Activated naive CD4-positive, alpha-beta T cell treated with anti-CD3 and anti-CD28 coated beads for 36 hours (primary cell): ENCODE results near the gene ZSWIM8. TPM values are rescaled to one million over a fixed set of nuclear protein-coding genes. Genes with fewer than 3 reads are reported as not detected.
A peak's percentile ranks its signal among the peaks of the same experiment; 100 is the strongest.

ENCODE experiments used
- CTCF ChIA-PET: fragments of 350-600 bp; sonication (Branson Sonifier 250); formaldehyde crosslinking; loops from one replicate; lab custom pipeline; 2021; ENCODE audit warnings: antibody characterized with exemption; lab: Charles Lee
- DNase-seq: peaks from one replicate; pipeline ENCODE4 v3.0.0-alpha.2; 2020
- H3K27ac Mint-ChIP-seq: one replicate; pipeline ENCODE4 v1.8.0; 2021; ENCODE audit warnings: mild to moderate bottlenecking, mixed read lengths
- H3K27me3 Mint-ChIP-seq: one replicate; pipeline ENCODE4 v1.8.0; 2021; ENCODE audit warnings: low read depth, mixed read lengths
- H3K36me3 Mint-ChIP-seq: one replicate; pipeline ENCODE4 v1.8.0; 2021; ENCODE audit warnings: low read depth, mixed read lengths
- H3K4me1 Mint-ChIP-seq: one replicate; pipeline ENCODE4 v1.8.0; 2021; ENCODE audit warnings: low read depth, mixed read lengths
- H3K4me3 Mint-ChIP-seq: one replicate; pipeline ENCODE4 v1.8.0; 2021; ENCODE audit warnings: mild to moderate bottlenecking, moderate library complexity, mixed read lengths
- H3K9me3 Mint-ChIP-seq: one replicate; pipeline ENCODE4 v1.8.0; 2021; ENCODE audit warnings: mixed read lengths
- intact Hi-C: fragments of 100-400 bp; cut with micrococcal nuclease; formaldehyde crosslinking; loops from one replicate; pipeline ENCODE4 v1.15.1; 2023
- total RNA-seq, 2 experiments: library from RNA; stranded (reverse); gene quantifications; one replicate each; pipeline ENCODE4 v1.2.3, GENCODE V29; 2021

Gene ZSWIM8
- total RNA-seq, 2 experiments from 2014 or later: 25.8 to 26.7 TPM

- H3K4me3 Mint-ChIP-seq: no peak overlapping the region
- peaks cover 37% of the 10 kb centered on the region for H3K36me3 Mint-ChIP-seq
- CTCF ChIA-PET: interaction anchor here (1.2 to 2.3 kb wide), 5 partner anchors 9 to 29 kb away, joined by 3 to 10 read pairs (median 5); partner anchors contain the start of gene CHCHD1
Observed at GRCh38 chr10:73759512-73760115, 25.8 kb upstream of the ZSWIM8 start.

GRCh38 chr10:73761781-73762180 is 23.6 kb upstream of the ZSWIM8 start:
- Mint-ChIP-seq H3K27ac (peak overlapping the region; percentile 86), H3K27me3 (no peaks in the 10 kb centered on the region), H3K4me1 (peaks cover 50% of the 10 kb centered on the region), H3K4me3 (no peak overlapping the region), H3K36me3 (peaks cover 50% of the 10 kb centered on the region), H3K9me3 (no peaks in the 10 kb centered on the region)
- DNase-seq: no peak
- intact Hi-C loops: no loop called here
- CTCF ChIA-PET: interaction anchor here (1.8 kb wide), 1 partner anchor 9 kb away, joined by 4 read pairs; no protein-coding TSS in a partner anchor

More at GRCh38 chr10:73759512-73760115, 25.8 kb upstream of the ZSWIM8 start:
- Mint-ChIP-seq H3K27ac (peak overlapping the region; percentile 82), H3K9me3 (no peaks in the 10 kb centered on the region), H3K4me1 (peaks cover 57% of the 10 kb centered on the region), H3K27me3 (no peaks in the 10 kb centered on the region)
- intact Hi-C loops: loop anchor here (1.0 kb wide), 2 partner anchors 13 to 15 kb away; partner anchors contain the start of gene SEC24C
- peak; percentile 73 for DNase-seq

GRCh38 chr10:73762915-73763314 is 22.5 kb upstream of the ZSWIM8 start:
- no peaks in the 10 kb centered on the region for H3K27me3 Mint-ChIP-seq
- intact Hi-C loops: loop anchor here (1.0 kb wide), 2 partner anchors 9 to 33 kb away; a partner anchor contains a TSS
- CTCF ChIA-PET: interaction anchor here (0.7 to 1.3 kb wide), 2 partner anchors 9 to 19 kb away, joined by 3 to 4 read pairs; partner anchors contain the start of gene CHCHD1
- H3K4me3 Mint-ChIP-seq: no peak overlapping the region
- peak; percentile 38 for DNase-seq
- peak overlapping the region; percentile 86 for H3K27ac Mint-ChIP-seq
- peaks cover 49% of the 10 kb centered on the region for H3K4me1 Mint-ChIP-seq
- peaks cover 50% of the 10 kb centered on the region for H3K36me3 Mint-ChIP-seq
- no peaks in the 10 kb centered on the region for H3K9me3 Mint-ChIP-seq

GRCh38 chr10:73763343-73763742 is 22.1 kb upstream of the ZSWIM8 start:
- CTCF ChIA-PET: interaction anchor here (1.3 kb wide), 1 partner anchor 18 kb away, joined by 4 read pairs; the partner anchor contains the start of gene CHCHD1
- intact Hi-C loops: loop anchor here (1.0 kb wide), 2 partner anchors 9 to 33 kb away; a partner anchor contains a TSS
- H3K27ac Mint-ChIP-seq: peak overlapping the region; percentile 86
- peaks cover 46% of the 10 kb centered on the region for H3K4me1 Mint-ChIP-seq
- peak; percentile 66 for DNase-seq
- peaks cover 50% of the 10 kb centered on the region for H3K36me3 Mint-ChIP-seq
- no peak overlapping the region for H3K4me3 Mint-ChIP-seq
- H3K27me3 Mint-ChIP-seq: no peaks in the 10 kb centered on the region
- no peaks in the 10 kb centered on the region for H3K9me3 Mint-ChIP-seq

- H3K9me3 Mint-ChIP-seq: no peaks in the 10 kb centered on the region
- no peak overlapping the region for H3K4me3 Mint-ChIP-seq
- H3K36me3 Mint-ChIP-seq: peaks cover 55% of the 10 kb centered on the region
- H3K27me3 Mint-ChIP-seq: no peaks in the 10 kb centered on the region
- intact Hi-C loops: no loop called here
- CTCF ChIA-PET: no interaction called here
- peaks cover 39% of the 10 kb centered on the region for H3K4me1 Mint-ChIP-seq
- peak overlapping the region; percentile 59 for H3K27ac Mint-ChIP-seq
- no peak for DNase-seq
Observed at GRCh38 chr10:73765066-73765465, 20.3 kb upstream of the ZSWIM8 start.

- Mint-ChIP-seq H3K36me3 (peaks cover 49% of the 10 kb centered on the region), H3K4me3 (no peak overlapping the region), H3K27ac (peak overlapping the region; percentile 37), H3K4me1 (peaks cover 21% of the 10 kb centered on the region), H3K27me3 (no peaks in the 10 kb centered on the region), H3K9me3 (no peaks in the 10 kb centered on the region)
- intact Hi-C loops: loop anchor here (1.0 kb wide), 1 partner anchor 110 kb away; no protein-coding TSS in a partner anchor
- DNase-seq: peak; percentile 82
- CTCF ChIA-PET: interaction anchor here (1.0 to 3.0 kb wide), 8 partner anchors 9 to 45 kb away, joined by 3 to 17 read pairs (median 4); partner anchors contain the start of gene CHCHD1
Observed at GRCh38 chr10:73768881-73769280, 16.5 kb upstream of the ZSWIM8 start.

GRCh38 chr10:73769396-73769795 is 16.0 kb upstream of the ZSWIM8 start:
- H3K4me1 Mint-ChIP-seq: peaks cover 24% of the 10 kb centered on the region
- peak overlapping the region; percentile 37 for H3K27ac Mint-ChIP-seq
- no peak overlapping the region for H3K4me3 Mint-ChIP-seq
- intact Hi-C loops: loop anchor here (1.0 kb wide), 1 partner anchor 110 kb away; no protein-coding TSS in a partner anchor
- H3K9me3 Mint-ChIP-seq: no peaks in the 10 kb centered on the region
- H3K36me3 Mint-ChIP-seq: peaks cover 50% of the 10 kb centered on the region
- CTCF ChIA-PET: interaction anchor here (0.8 to 3.0 kb wide), 6 partner anchors 9 to 110 kb away, joined by 3 to 17 read pairs (median 5); partner anchors contain the start of gene CHCHD1
- no peaks in the 10 kb centered on the region for H3K27me3 Mint-ChIP-seq
- no peak for DNase-seq

- CTCF ChIA-PET: interaction anchor here (0.6 to 3.4 kb wide), 9 partner anchors 9 to 1527 kb away, joined by 3 to 9 read pairs (median 5); partner anchors contain the start of gene CHCHD1
- peaks cover 45% of the 10 kb centered on the region for H3K36me3 Mint-ChIP-seq
- peaks cover 38% of the 10 kb centered on the region for H3K4me1 Mint-ChIP-seq
- peak; percentile 75 for DNase-seq
- H3K9me3 Mint-ChIP-seq: no peaks in the 10 kb centered on the region
- H3K4me3 Mint-ChIP-seq: peak overlapping the region; percentile 93
- H3K27ac Mint-ChIP-seq: peak overlapping the region; percentile 93
- intact Hi-C loops: loop anchor here (1.0 to 5.0 kb wide), 9 partner anchors 8 to 274 kb away; partner anchors contain the start of genes NDST2, PPP3CB, SEC24C and ZSWIM8
- no peaks in the 10 kb centered on the region for H3K27me3 Mint-ChIP-seq
Observed at GRCh38 chr10:73771722-73772280, 13.6 kb upstream of the ZSWIM8 start.

- CTCF ChIA-PET: interaction anchor here (0.6 to 3.4 kb wide), 6 partner anchors 9 to 1527 kb away, joined by 3 to 9 read pairs (median 6); partner anchors contain the start of gene CHCHD1
- peak overlapping the region; percentile 93 for H3K27ac Mint-ChIP-seq
Observed at GRCh38 chr10:73772281-73773151, 12.9 kb upstream of the ZSWIM8 start.

GRCh38 chr10:73773152-73773879 is 12.1 kb upstream of the ZSWIM8 start:
- CTCF ChIA-PET: interaction anchor here (0.6 to 3.4 kb wide), 6 partner anchors 8 to 167 kb away, joined by 3 to 9 read pairs (median 6); partner anchors contain the start of gene CHCHD1
- Mint-ChIP-seq H3K27ac (peak overlapping the region; percentile 93), H3K4me1 (peaks cover 39% of the 10 kb centered on the region), H3K36me3 (peaks cover 48% of the 10 kb centered on the region), H3K27me3 (no peaks in the 10 kb centered on the region), H3K9me3 (no peaks in the 10 kb centered on the region), H3K4me3 (peak overlapping the region; percentile 93)
- intact Hi-C loops: loop anchor here (2.0 to 5.0 kb wide), 4 partner anchors 29 to 276 kb away; partner anchors contain the start of genes PPP3CB and SEC24C
- DNase-seq: peak; percentile 25

More at GRCh38 chr10:73772281-73773151, 12.9 kb upstream of the ZSWIM8 start:
- intact Hi-C loops: loop anchor here (1.0 to 5.0 kb wide), 9 partner anchors 9 to 275 kb away; partner anchors contain the start of genes NDST2, PPP3CB, SEC24C and ZSWIM8
- DNase-seq: peak; percentile 81
- H3K27me3 Mint-ChIP-seq: no peaks in the 10 kb centered on the region
- peaks cover 44% of the 10 kb centered on the region for H3K4me1 Mint-ChIP-seq
- H3K4me3 Mint-ChIP-seq: peak overlapping the region; percentile 93
- H3K9me3 Mint-ChIP-seq: no peaks in the 10 kb centered on the region
- H3K36me3 Mint-ChIP-seq: peaks cover 50% of the 10 kb centered on the region
